Activated CD4-positive, alpha-beta memory T cell treated with anti-CD3 and anti-CD28 coated beads, Interleukin-2, amount 10 ng/mL, durations not matched to agents 7 days and 5 days (primary cell): ENCODE results near the gene RPP25L. TPM values are rescaled to one million over a fixed set of nuclear protein-coding genes. Genes with fewer than 3 reads are reported as not detected.
A peak's percentile ranks its signal among the peaks of the same experiment; 100 is the strongest.

ENCODE experiments used
- CTCF ChIA-PET: fragments of 350-600 bp; sonication (Branson Sonifier 250); formaldehyde crosslinking; loops from one replicate; lab custom pipeline; 2021; ENCODE audit warnings: antibody characterized with exemption, inconsistent platforms; lab: Charles Lee
- POLR2A ChIA-PET: fragments of 350-600 bp; sonication (Branson Sonifier 250); formaldehyde crosslinking; loops from one replicate; lab custom pipeline; 2021; ENCODE audit warnings: antibody characterized with exemption; lab: Charles Lee
- DNase-seq: peaks from one replicate; pipeline ENCODE4 v3.0.0-alpha.2; 2020
- H3K27ac Mint-ChIP-seq: one replicate; pipeline ENCODE4 v1.8.0; 2021; ENCODE audit warnings: mild to moderate bottlenecking, mixed read lengths
- H3K27me3 Mint-ChIP-seq: one replicate; pipeline ENCODE4 v1.8.0; 2021; ENCODE audit warnings: mixed read lengths
- H3K36me3 Mint-ChIP-seq: one replicate; pipeline ENCODE4 v1.8.0; 2021; ENCODE audit warnings: low read depth, mixed read lengths
- H3K4me1 Mint-ChIP-seq: one replicate; pipeline ENCODE4 v1.8.0; 2021; ENCODE audit warnings: mixed read lengths
- H3K4me3 Mint-ChIP-seq: one replicate; pipeline ENCODE4 v1.8.0; 2021; ENCODE audit warnings: mild to moderate bottlenecking, mixed read lengths
- H3K9me3 Mint-ChIP-seq: one replicate; pipeline ENCODE4 v1.8.0; 2021; ENCODE audit warnings: mixed read lengths
- total RNA-seq, 2 experiments: library from RNA; stranded (reverse); gene quantifications; one replicate each; pipeline ENCODE4 v1.2.3, GENCODE V29; 2021

Gene RPP25L
- 10 to 100 TPM; 32.4 to 32.6 TPM for total RNA-seq

- Mint-ChIP-seq H3K27ac (peak within 1 kb of the TSS; percentile 85), H3K9me3 (no peaks in the 10 kb centered on the region), H3K4me3 (peak within 1 kb of the TSS; percentile 90), H3K4me1 (peaks cover 22% of the 10 kb centered on the region), H3K27me3 (no peaks in the 10 kb centered on the region), H3K36me3 (peaks cover 31% of the 10 kb centered on the region)
- peak; percentile 88 for DNase-seq
- ChIA-PET POLR2A (interaction anchor here (0.6 to 2.7 kb wide), 6 partner anchors 8 to 764 kb away, joined by 3 to 53 read pairs (median 6); partner anchors contain the start of genes DCTN3, DNAI1, FAM219A and GALT), CTCF (interaction anchor here (0.7 to 8.4 kb wide), 9 partner anchors 8 to 154 kb away, joined by 3 to 125 read pairs (median 5); partner anchors contain the start of genes ARID3C, CCL27, DCTN3 and DNAI1)
These were observed at the start of gene RPP25L for GRCh38 chr9:34611811-34612787. Gene RPP25L, minus strand, starts transcription at chr9:34612097. Its CDS starts 801 bp downstream, at chr9:34611296.

GRCh38 chr9:34659592-34660253 is 47.8 kb upstream of the RPP25L start:
- Mint-ChIP-seq H3K4me1 (peaks cover 33% of the 10 kb centered on the region), H3K9me3 (no peaks in the 10 kb centered on the region), H3K4me3 (no peak overlapping the region), H3K27ac (no peak overlapping the region), H3K36me3 (peaks cover 11% of the 10 kb centered on the region), H3K27me3 (no peaks in the 10 kb centered on the region)
- ChIA-PET CTCF (interaction anchor here (0.6 to 9.6 kb wide), 3 partner anchors 12 to 23 kb away, joined by 4 to 125 read pairs (median 83); partner anchors contain the start of genes GALT, IL11RA and SIGMAR1), POLR2A (interaction anchor here (2.9 to 12.4 kb wide), 2 partner anchors 13 to 22 kb away, joined by 14 to 162 read pairs; partner anchors contain the start of genes GALT and SIGMAR1)
- DNase-seq, result no peak

GRCh38 chr9:34658461-34658860 is 46.6 kb upstream of the RPP25L start:
- no peak for DNase-seq
- POLR2A ChIA-PET, result interaction anchor here (12.4 kb wide), 1 partner anchor 12 kb away, joined by 162 read pairs; the partner anchor contains the start of gene GALT
- H3K4me3 Mint-ChIP-seq, result no peak overlapping the region
- peaks cover 20% of the 10 kb centered on the region for H3K4me1 Mint-ChIP-seq
- H3K36me3 Mint-ChIP-seq, result peaks cover 11% of the 10 kb centered on the region
- H3K27ac Mint-ChIP-seq, result no peak overlapping the region
- CTCF ChIA-PET, result interaction anchor here (1.4 to 9.6 kb wide), 2 partner anchors 12 to 22 kb away, joined by 5 to 83 read pairs; partner anchors contain the start of genes GALT and SIGMAR1
- H3K27me3 Mint-ChIP-seq, result no peaks in the 10 kb centered on the region
- H3K9me3 Mint-ChIP-seq, result no peaks in the 10 kb centered on the region

GRCh38 chr9:34656992-34657391 is 45.1 kb upstream of the RPP25L start:
- Mint-ChIP-seq H3K9me3 (no peaks in the 10 kb centered on the region), H3K4me1 (peaks cover 20% of the 10 kb centered on the region), H3K27ac (no peak overlapping the region), H3K27me3 (no peaks in the 10 kb centered on the region), H3K4me3 (no peak overlapping the region), H3K36me3 (peaks cover 8% of the 10 kb centered on the region)
- POLR2A ChIA-PET, result interaction anchor here (0.7 to 12.4 kb wide), 3 partner anchors 8 to 19 kb away, joined by 3 to 162 read pairs (median 12); partner anchors contain the start of genes GALT and SIGMAR1
- DNase-seq, result no peak
- CTCF ChIA-PET, result interaction anchor here (1.9 to 9.6 kb wide), 2 partner anchors 10 to 20 kb away, joined by 11 to 83 read pairs; partner anchors contain the start of genes GALT and SIGMAR1

DNA sequence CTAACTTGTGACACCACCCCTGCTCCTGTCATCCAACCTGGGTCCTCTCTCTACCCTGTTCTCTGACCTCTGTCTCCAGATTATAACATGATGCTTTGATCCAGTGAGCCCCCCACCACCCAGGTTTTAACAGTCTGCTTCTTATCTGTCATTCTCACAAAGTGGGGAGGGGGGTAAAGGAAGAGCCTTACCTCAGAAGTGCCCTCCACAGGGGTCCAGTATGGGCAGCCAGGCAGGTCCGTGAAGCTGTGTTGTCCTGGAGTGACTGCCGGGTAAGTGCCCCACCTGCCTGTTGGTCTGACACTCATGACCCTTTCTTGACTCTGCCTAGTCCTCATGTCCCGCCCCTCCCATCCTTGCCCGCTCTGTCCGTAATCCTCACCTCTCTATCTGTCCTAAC is 43.5 kb upstream of the RPP25L start:
- DNase-seq, result no peak
- H3K4me3 Mint-ChIP-seq, result no peak overlapping the region
- H3K36me3 Mint-ChIP-seq, result peaks cover 5% of the 10 kb centered on the region
- no peaks in the 10 kb centered on the region for H3K27me3 Mint-ChIP-seq
- H3K27ac Mint-ChIP-seq, result no peak overlapping the region
- CTCF ChIA-PET, result interaction anchor here (1.1 to 1.9 kb wide), 2 partner anchors 8 to 21 kb away, joined by 3 to 11 read pairs; partner anchors contain the start of gene GALT
- POLR2A ChIA-PET, result interaction anchor here (1.3 to 12.4 kb wide), 3 partner anchors 9 to 18 kb away, joined by 3 to 162 read pairs (median 12); partner anchors contain the start of genes GALT and SIGMAR1
- H3K9me3 Mint-ChIP-seq, result no peaks in the 10 kb centered on the region
- peaks cover 21% of the 10 kb centered on the region for H3K4me1 Mint-ChIP-seq

- Mint-ChIP-seq H3K27me3 (no peaks in the 10 kb centered on the region), H3K36me3 (peaks cover 12% of the 10 kb centered on the region), H3K9me3 (no peaks in the 10 kb centered on the region), H3K27ac (no peak overlapping the region), H3K4me3 (no peak overlapping the region), H3K4me1 (peaks cover 26% of the 10 kb centered on the region)
- DNase-seq, result no peak
- CTCF ChIA-PET, result no interaction called here
- POLR2A ChIA-PET, result interaction anchor here (2.9 to 12.4 kb wide), 2 partner anchors 8 kb away, joined by 18 to 162 read pairs; partner anchors contain the start of genes CCL27 and GALT
These were observed 42.6 kb upstream of the RPP25L start for GRCh38 chr9:34654323-34655051.

- no peak overlapping the region for H3K27ac Mint-ChIP-seq
- peaks cover 36% of the 10 kb centered on the region for H3K4me1 Mint-ChIP-seq
- H3K27me3 Mint-ChIP-seq, result no peaks in the 10 kb centered on the region
- ChIA-PET POLR2A (interaction anchor here (1.3 to 2.9 kb wide), 2 partner anchors 9 to 16 kb away, joined by 3 to 18 read pairs; partner anchors contain the start of genes CCL27 and SIGMAR1), CTCF (interaction anchor here (2.1 to 9.7 kb wide), 2 partner anchors 9 to 19 kb away, joined by 5 to 125 read pairs; partner anchors contain the start of gene CCL27)
- H3K36me3 Mint-ChIP-seq, result peaks cover 23% of the 10 kb centered on the region
- no peaks in the 10 kb centered on the region for H3K9me3 Mint-ChIP-seq
- H3K4me3 Mint-ChIP-seq, result no peak overlapping the region
- DNase-seq, result no peak
These were observed 41.5 kb upstream of the RPP25L start for GRCh38 chr9:34653151-34654072.

DNA sequence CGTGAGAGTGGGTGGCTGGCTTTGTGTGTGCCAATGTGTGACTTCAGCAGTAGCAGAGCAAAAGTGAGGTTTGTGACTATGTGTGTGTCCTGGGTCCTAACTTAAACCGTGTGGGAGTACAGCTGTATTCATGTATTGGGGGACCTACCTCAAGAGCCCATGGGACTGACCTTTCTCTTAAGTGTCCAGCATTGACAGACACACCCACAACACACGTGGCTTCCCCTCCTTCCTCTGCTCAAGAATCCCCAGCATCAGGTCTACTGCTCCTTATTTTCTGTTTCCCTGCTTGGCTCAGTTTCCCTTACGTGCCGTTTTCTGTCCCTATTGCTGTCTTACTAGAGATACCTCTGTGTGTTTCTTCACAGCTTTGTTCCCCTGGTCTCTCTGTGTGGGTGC is 40.7 kb upstream of the RPP25L start:
- Mint-ChIP-seq H3K4me3 (peak overlapping the region; percentile 8), H3K4me1 (peaks cover 44% of the 10 kb centered on the region), H3K9me3 (no peaks in the 10 kb centered on the region), H3K27me3 (no peaks in the 10 kb centered on the region), H3K27ac (no peak overlapping the region), H3K36me3 (peaks cover 31% of the 10 kb centered on the region)
- ChIA-PET CTCF (interaction anchor here (2.1 to 9.7 kb wide), 2 partner anchors 10 to 18 kb away, joined by 5 to 125 read pairs; partner anchors contain the start of gene CCL27), POLR2A (interaction anchor here (1.3 to 2.9 kb wide), 2 partner anchors 10 to 15 kb away, joined by 3 to 18 read pairs; partner anchors contain the start of genes CCL27 and SIGMAR1)
- DNase-seq, result no peak

DNA sequence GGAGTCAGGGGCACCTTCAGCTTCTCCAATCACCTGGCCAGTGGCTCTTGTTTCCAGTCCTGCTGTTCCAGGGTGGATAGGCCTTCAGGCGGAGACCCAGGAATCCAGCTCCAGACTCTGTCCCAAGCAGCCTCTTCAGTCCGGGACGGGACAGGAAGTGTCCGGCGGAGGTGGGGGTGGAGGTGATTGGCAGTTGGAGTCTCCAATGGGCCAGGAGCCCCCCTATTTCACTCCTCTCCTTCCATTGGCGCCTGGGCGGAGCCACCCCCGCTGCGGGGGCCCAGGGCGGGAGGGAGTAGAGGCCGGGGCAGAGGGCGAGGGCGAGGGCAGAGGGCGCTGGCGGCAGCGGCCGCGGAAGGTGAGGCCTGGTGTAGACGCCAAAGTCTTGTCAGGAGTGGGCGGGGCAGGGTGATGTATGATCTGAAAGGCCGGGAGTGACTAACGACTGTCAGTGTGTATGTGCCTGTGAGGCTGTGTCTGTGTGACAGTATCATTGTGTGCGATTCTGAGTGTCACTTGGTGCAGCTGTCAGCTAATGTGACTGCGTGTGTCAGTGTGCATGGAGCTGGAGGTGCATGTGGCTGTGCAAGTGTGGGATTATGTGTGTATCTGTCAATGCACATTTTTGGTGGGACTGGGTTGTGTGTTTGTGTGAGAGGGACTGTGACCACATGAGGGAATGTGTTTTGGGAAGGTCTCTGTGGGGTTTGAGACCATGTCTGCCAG is 40.1 kb upstream of the RPP25L start, which contains the start of gene IL11RA:
TSS of gene IL11RA (plus strand) at position 310 of the 726 bp plus-strand sequence. CDS start 3,033 bp downstream, outside the sequence.
- H3K4me1 Mint-ChIP-seq, result peaks cover 47% of the 10 kb centered on the region
- peaks cover 33% of the 10 kb centered on the region for H3K36me3 Mint-ChIP-seq
- no peaks in the 10 kb centered on the region for H3K27me3 Mint-ChIP-seq
- DNase-seq, result peak; percentile 55
- CTCF ChIA-PET, result interaction anchor here (2.1 to 9.7 kb wide), 2 partner anchors 11 to 18 kb away, joined by 5 to 125 read pairs; partner anchors contain the start of gene CCL27
- no peaks in the 10 kb centered on the region for H3K9me3 Mint-ChIP-seq
- peak within 1 kb of the TSS; percentile 16 for H3K27ac Mint-ChIP-seq
- peak within 1 kb of the TSS; percentile 8 for H3K4me3 Mint-ChIP-seq
- POLR2A ChIA-PET, result interaction anchor here (1.3 to 2.9 kb wide), 2 partner anchors 11 to 14 kb away, joined by 3 to 18 read pairs; partner anchors contain the start of genes CCL27 and SIGMAR1

DNA sequence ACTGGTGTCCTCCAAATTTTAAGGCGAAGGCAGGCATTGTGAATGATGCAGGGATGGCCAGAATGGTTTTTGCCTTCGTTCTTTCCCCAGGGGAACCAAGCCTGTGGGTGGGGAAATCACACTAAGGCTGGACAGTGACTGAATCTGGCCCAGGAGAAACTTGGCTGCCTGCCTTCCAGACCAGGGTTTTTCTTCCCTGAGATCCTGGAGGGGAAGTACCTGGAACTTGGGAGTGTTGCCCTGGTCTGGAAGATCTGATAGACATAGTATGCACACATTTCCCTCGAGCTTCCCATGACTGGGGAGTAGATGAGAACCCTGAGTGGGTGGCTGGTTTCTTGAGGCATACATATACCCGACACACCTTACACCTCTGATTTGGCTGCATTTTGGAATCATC is 39.4 kb upstream of the RPP25L start:
- H3K27me3 Mint-ChIP-seq, result no peaks in the 10 kb centered on the region
- no peak overlapping the region for H3K27ac Mint-ChIP-seq
- H3K4me1 Mint-ChIP-seq, result peaks cover 49% of the 10 kb centered on the region
- peaks cover 33% of the 10 kb centered on the region for H3K36me3 Mint-ChIP-seq
- H3K9me3 Mint-ChIP-seq, result no peaks in the 10 kb centered on the region
- CTCF ChIA-PET, result interaction anchor here (9.7 kb wide), 1 partner anchor 11 kb away, joined by 125 read pairs; the partner anchor contains the start of gene CCL27
- no peak overlapping the region for H3K4me3 Mint-ChIP-seq
- POLR2A ChIA-PET, result interaction anchor here (9.4 kb wide), 1 partner anchor 9 kb away, joined by 162 read pairs; the partner anchor contains the start of gene CCL27
- DNase-seq, result no peak
